GM18507 (cell line): Measurements from ENCODE around the gene GPC1.
"Not testable (repeated sequence)": the region's sequence is repeated elsewhere in the genome, so short reads cannot be mapped to it uniquely, and the experiment has no call there.

Experiments used
- DNase-seq: peaks from one replicate; pipeline ENCODE4 v3.0.0; 2011; ENCODE audit warnings: low read depth; ENCODE audit not compliant: insufficient read length; ENCODE audit errors: extremely low spot score
- FAIRE-seq: peaks from 2 replicates; lab custom pipeline; 2011; peaks lifted over from hg19 to GRCh38; lab: Jason Lieb, UNC

The GPC1 gene

GRCh38 chr2:240478346-240479110 lies 43.1 kb downstream of the GPC1 start:
- DNase-seq (no peak), FAIRE-seq (no peak)

GRCh38 chr2:240479111-240479501 lies 43.6 kb downstream of the GPC1 start:
- no peak for FAIRE-seq
- DNase-seq, result no peak

- DNase-seq (no peak), FAIRE-seq (no peak)
Observed at GRCh38 chr2:240480834-240481623, 45.6 kb downstream of the GPC1 start.

- FAIRE-seq (no peak), DNase-seq (no peak)
Observed at GRCh38 chr2:240481720-240482119, 46.3 kb downstream of the GPC1 start.

GRCh38 chr2:240482141-240482540 lies 46.7 kb downstream of the GPC1 start:
- DNase-seq (no peak), FAIRE-seq (no peak)

- no peak for DNase-seq
- no peak for FAIRE-seq
Observed at GRCh38 chr2:240491483-240491882, 56.0 kb downstream of the GPC1 start.

GRCh38 chr2:240494194-240494793 lies 58.8 kb downstream of the GPC1 start:
- FAIRE-seq (no peak), DNase-seq (no peak)

GRCh38 chr2:240494942-240495341 lies 59.5 kb downstream of the GPC1 start:
- FAIRE-seq, DNase-seq: not testable (repeated sequence)

- not testable (repeated sequence) for DNase-seq, FAIRE-seq
Observed at GRCh38 chr2:240497082-240497481, 61.6 kb downstream of the GPC1 start.

- DNase-seq (no peak), FAIRE-seq (no peak)
Observed at GRCh38 chr2:240498171-240498957, 62.9 kb downstream of the GPC1 start.

- DNase-seq (no peak), FAIRE-seq (no peak)
Observed at GRCh38 chr2:240498958-240499260, 63.4 kb downstream of the GPC1 start.

- FAIRE-seq, result no peak
- no peak for DNase-seq
Observed at GRCh38 chr2:240499309-240500301, 64.1 kb downstream of the GPC1 start.

- no peak for FAIRE-seq
- DNase-seq, result no peak
Observed at GRCh38 chr2:240500561-240501423, 65.3 kb downstream of the GPC1 start.

GRCh38 chr2:240501531-240501991 lies 66.1 kb downstream of the GPC1 start:
- DNase-seq, result no peak
- FAIRE-seq, result no peak

GRCh38 chr2:240502059-240502429 lies 66.6 kb downstream of the GPC1 start:
- no peak for FAIRE-seq
- DNase-seq, result no peak

- DNase-seq (no peak), FAIRE-seq (no peak)
Observed at GRCh38 chr2:240502430-240503121, 67.1 kb downstream of the GPC1 start.

GRCh38 chr2:240503375-240503774 lies 67.9 kb downstream of the GPC1 start:
- FAIRE-seq (no peak), DNase-seq (no peak)
